Mesendoderm (in vitro differentiated cells): ENCODE results near the gene KL.

Source experiments
- DNase-seq: peaks from one replicate; pipeline ENCODE4 v3.0.0; 2013
- H2AK5ac ChIP-seq: 2 replicates; pipeline ENCODE4 v1.6.1; 2013; ENCODE audit warnings: low read length, inconsistent platforms
- H2BK120ac ChIP-seq: 2 replicates; pipeline ENCODE4 v1.6.1; 2013; ENCODE audit warnings: low read depth, mild to moderate bottlenecking, low read length, moderate library complexity, mixed read lengths
- H2BK15ac ChIP-seq: replicated peaks from 2 replicates; pipeline ENCODE4 v1.6.1; 2013; ENCODE audit warnings: low read depth, mild to moderate bottlenecking, moderate library complexity
- H2BK5ac ChIP-seq: 2 replicates; pipeline ENCODE4 v1.6.1; 2013; ENCODE audit warnings: low read length, inconsistent platforms
- H3K18ac ChIP-seq: 2 replicates; pipeline ENCODE4 v1.6.1; 2013; ENCODE audit warnings: mild to moderate bottlenecking, low read length, mixed read lengths
- H3K23ac ChIP-seq: one replicate; pipeline ENCODE4 v1.6.1; 2013; ENCODE audit warnings: low read length
- H3K27ac ChIP-seq: 2 replicates; pipeline ENCODE4 v1.5.1; 2013; ENCODE audit warnings: low read depth, mild to moderate bottlenecking, inconsistent platforms, low read length, moderate library complexity
- H3K27me3 ChIP-seq: 2 replicates; pipeline ENCODE4 v1.6.1; 2013; ENCODE audit warnings: low read length, control low read depth, mild to moderate bottlenecking, inconsistent platforms; ENCODE audit not compliant: insufficient read depth, poor library complexity
- H3K36me3 ChIP-seq: 2 replicates; pipeline ENCODE4 v1.6.1; 2013; ENCODE audit warnings: low read length, inconsistent platforms; ENCODE audit not compliant: control insufficient read depth, insufficient read depth
- H3K4ac ChIP-seq: one replicate; pipeline ENCODE4 v1.6.1; 2013; ENCODE audit warnings: low read depth, mild to moderate bottlenecking, low read length, moderate library complexity
- H3K4me1 ChIP-seq: 2 replicates; pipeline ENCODE4 v1.6.1; 2013; ENCODE audit warnings: low read depth, low read length, inconsistent platforms; ENCODE audit not compliant: control insufficient read depth
- H3K4me2 ChIP-seq: 2 replicates; pipeline ENCODE4 v1.6.1; 2013; ENCODE audit warnings: low read length
- H3K4me3 ChIP-seq: 2 replicates; pipeline ENCODE4 v1.5.1; 2013; ENCODE audit warnings: mild to moderate bottlenecking, low read length
- H3K56ac ChIP-seq: one replicate; pipeline ENCODE4 v1.6.1; 2013; ENCODE audit warnings: low read length
- H3K79me1 ChIP-seq: 2 replicates; pipeline ENCODE4 v1.6.1; 2013; ENCODE audit warnings: low read length, inconsistent platforms
- H3K79me2 ChIP-seq: 2 replicates; pipeline ENCODE4 v1.6.1; 2013; ENCODE audit warnings: mild to moderate bottlenecking, low read length; ENCODE audit not compliant: control insufficient read depth, insufficient read depth
- H3K9ac ChIP-seq: 2 replicates; pipeline ENCODE4 v1.6.1; 2013; ENCODE audit warnings: low read length, inconsistent platforms
- H4K5ac ChIP-seq: one replicate; pipeline ENCODE4 v1.6.1; 2013; ENCODE audit warnings: low read length
- H4K8ac ChIP-seq: one replicate; pipeline ENCODE4 v1.6.1; 2013; ENCODE audit warnings: low read depth, mild to moderate bottlenecking, control low read depth, low read length, moderate library complexity
- WGBS: extraction: QIAGEN DNeasy Blood & Tissue Kit; methylation state at CpG from one replicate; pipeline ENCODE4 v1.1.7; 2013; ENCODE audit warnings: low lambda C conversion rate, missing lambda C conversion rate; ENCODE audit not compliant: insufficient coverage; ENCODE audit errors: extremely low coverage; 5-methylcytosine and 5-hydroxymethylcytosine counted together

KL gene

GRCh38 chr13:33032037-33032625, 15.9 kb downstream of the KL start:
- Histone ChIP-seq H4K5ac (no peak overlapping the region), H2AK5ac (no peak overlapping the region), H3K4me1 (no peaks in the 10 kb centered on the region), H3K27me3 (no peaks in the 10 kb centered on the region), H3K18ac (no peak overlapping the region), H3K27ac (no peak overlapping the region), H4K8ac (no peak overlapping the region), H3K4ac (no peak overlapping the region), H2BK15ac (no peak overlapping the region), H3K56ac (no peak overlapping the region), H3K9ac (no peak overlapping the region), H3K79me1 (no peaks in the 10 kb centered on the region), H3K4me3 (no peak overlapping the region), H3K79me2 (no peaks in the 10 kb centered on the region), H3K36me3 (no peaks in the 10 kb centered on the region), H3K4me2 (no peak overlapping the region), H2BK120ac (no peak overlapping the region), H2BK5ac (no peak overlapping the region), H3K23ac (no peak overlapping the region)
- no CpG with 5 or more reads among the region's 12 CpGs for WGBS
- DNase-seq = no peak

GRCh38 chr13:33033051-33033812, 17.0 kb downstream of the KL start:
- Histone ChIP-seq H2AK5ac (no peak overlapping the region), H3K18ac (peak overlapping the region; percentile 47), H2BK120ac (no peak overlapping the region), H3K9ac (no peak overlapping the region), H4K8ac (no peak overlapping the region), H3K4me3 (no peak overlapping the region), H3K27ac (no peak overlapping the region), H3K23ac (no peak overlapping the region), H2BK15ac (no peak overlapping the region), H2BK5ac (no peak overlapping the region), H3K4me1 (no peaks in the 10 kb centered on the region), H3K4ac (peak overlapping the region; percentile 20), H3K56ac (no peak overlapping the region), H3K27me3 (no peaks in the 10 kb centered on the region), H3K79me1 (no peaks in the 10 kb centered on the region), H3K36me3 (no peaks in the 10 kb centered on the region), H3K4me2 (no peak overlapping the region), H4K5ac (no peak overlapping the region), H3K79me2 (no peaks in the 10 kb centered on the region)
- DNase-seq = no peak
- WGBS = no CpG with 5 or more reads among the region's 14 CpGs

- no peak overlapping the region for H3K56ac ChIP-seq
- H3K79me2 ChIP-seq = no peaks in the 10 kb centered on the region
- H3K23ac ChIP-seq = no peak overlapping the region
- no peaks in the 10 kb centered on the region for H3K79me1 ChIP-seq
- no peak overlapping the region for H3K4me2 ChIP-seq
- H4K8ac ChIP-seq = no peak overlapping the region
- no peak overlapping the region for H2BK5ac ChIP-seq
- DNase-seq = no peak
- no peaks in the 10 kb centered on the region for H3K4me1 ChIP-seq
- no peak overlapping the region for H3K4me3 ChIP-seq
- no peak overlapping the region for H3K4ac ChIP-seq
- H3K36me3 ChIP-seq = no peaks in the 10 kb centered on the region
- H3K18ac ChIP-seq = no peak overlapping the region
- H4K5ac ChIP-seq = no peak overlapping the region
- H2BK15ac ChIP-seq = no peak overlapping the region
- no peaks in the 10 kb centered on the region for H3K27me3 ChIP-seq
- H3K27ac ChIP-seq = no peak overlapping the region
- no peak overlapping the region for H2AK5ac ChIP-seq
- no peak overlapping the region for H3K9ac ChIP-seq
- H2BK120ac ChIP-seq = no peak overlapping the region
These were observed 17.8 kb downstream of the KL start for GRCh38 chr13:33033986-33034385.

- no peak overlapping the region for H3K4me2 ChIP-seq
- H3K36me3 ChIP-seq = no peaks in the 10 kb centered on the region
- no peaks in the 10 kb centered on the region for H3K79me2 ChIP-seq
- DNase-seq = no peak
- H3K27me3 ChIP-seq = no peaks in the 10 kb centered on the region
- no peak overlapping the region for H2BK15ac ChIP-seq
- H3K4me1 ChIP-seq = no peaks in the 10 kb centered on the region
- no peak overlapping the region for H3K23ac ChIP-seq
- H3K79me1 ChIP-seq = no peaks in the 10 kb centered on the region
- no peak overlapping the region for H3K56ac ChIP-seq
- H3K18ac ChIP-seq = no peak overlapping the region
- H2AK5ac ChIP-seq = no peak overlapping the region
- H2BK120ac ChIP-seq = no peak overlapping the region
- no peak overlapping the region for H4K8ac ChIP-seq
- H3K4me3 ChIP-seq = no peak overlapping the region
- H3K27ac ChIP-seq = no peak overlapping the region
- H3K4ac ChIP-seq = no peak overlapping the region
- H3K9ac ChIP-seq = no peak overlapping the region
- no peak overlapping the region for H4K5ac ChIP-seq
- WGBS = no CpG with 5 or more reads among the region's 5 CpGs
- no peak overlapping the region for H2BK5ac ChIP-seq
These were observed 18.8 kb downstream of the KL start for GRCh38 chr13:33034882-33035520.

- Histone ChIP-seq H3K36me3 (no peaks in the 10 kb centered on the region), H4K8ac (no peak overlapping the region), H3K79me1 (no peaks in the 10 kb centered on the region), H2BK5ac (no peak overlapping the region), H3K23ac (no peak overlapping the region), H3K4me3 (no peak overlapping the region), H3K27ac (no peak overlapping the region), H3K4me2 (no peak overlapping the region), H3K27me3 (no peaks in the 10 kb centered on the region), H2BK15ac (no peak overlapping the region), H3K9ac (no peak overlapping the region), H2AK5ac (no peak overlapping the region), H3K4ac (no peak overlapping the region), H4K5ac (no peak overlapping the region), H2BK120ac (no peak overlapping the region), H3K18ac (no peak overlapping the region), H3K56ac (no peak overlapping the region), H3K79me2 (no peaks in the 10 kb centered on the region), H3K4me1 (no peaks in the 10 kb centered on the region)
- no peak for DNase-seq
- no CpG with 5 or more reads among the region's 1 CpG for WGBS
These were observed 21.4 kb downstream of the KL start for GRCh38 chr13:33037673-33038072.
